SK-N-SH (cell line): ENCODE results near the gene ABCC2.

Source experiments
- EP300 ChIP-seq, 2 experiments: IDR thresholded peaks; 2 replicates each; pipeline versions ENCODE4 v1.4.0 to v1.6.1; 2012; ENCODE audit warnings: borderline replicate concordance in 1 of 2, low read depth in 1 of 2, low read length in 1 of 2
- FOXM1 ChIP-seq: IDR thresholded peaks from 2 replicates; pipeline ENCODE4 v1.4.0; 2012; ENCODE audit warnings: low read depth, mild to moderate bottlenecking
- GABPA ChIP-seq: IDR thresholded peaks from 2 replicates; pipeline ENCODE4 v1.4.0; 2012; ENCODE audit warnings: low read depth, mild to moderate bottlenecking
- MEF2A ChIP-seq: IDR thresholded peaks from 2 replicates; pipeline ENCODE4 v1.4.0; 2012; ENCODE audit warnings: low read depth, borderline replicate concordance
- POLR2AphosphoS5 ChIP-seq: IDR thresholded peaks from 2 replicates; pipeline ENCODE4 v1.6.1; 2012; ENCODE audit warnings: low read depth, low read length
- REST ChIP-seq: IDR thresholded peaks from 2 replicates; pipeline ENCODE4 v1.6.1; 2012; ENCODE audit warnings: mild to moderate bottlenecking, low read depth, low read length, moderate library complexity
- RFX5 ChIP-seq: IDR thresholded peaks from 2 replicates; pipeline ENCODE4 v1.6.1; 2012; ENCODE audit warnings: mild to moderate bottlenecking, improper control_type of control experiment, low read length
- RXRA ChIP-seq: IDR thresholded peaks from 2 replicates; pipeline ENCODE4 v1.4.0; 2012; ENCODE audit warnings: low read depth, mild to moderate bottlenecking, borderline replicate concordance
- SIN3A ChIP-seq: IDR thresholded peaks from 2 replicates; pipeline ENCODE4 v1.6.1; 2012; ENCODE audit warnings: low read depth, mild to moderate bottlenecking, low read length, moderate library complexity, borderline replicate concordance
- TAF1 ChIP-seq: IDR thresholded peaks from 2 replicates; pipeline ENCODE4 v1.6.1; 2012; ENCODE audit warnings: low read depth, mild to moderate bottlenecking, low read length, moderate library complexity, borderline replicate concordance
- TCF12 ChIP-seq: IDR thresholded peaks from 2 replicates; pipeline ENCODE4 v1.4.0; 2012
- YY1 ChIP-seq: IDR thresholded peaks from 2 replicates; pipeline ENCODE4 v1.4.0; 2012; ENCODE audit warnings: low read depth, mild to moderate bottlenecking
- TF ChIP-seq, protein P1 (sequence below): fragments of 200-600 bp; sonication (generic); IDR thresholded peaks from 2 replicates; pipeline ENCODE4 v1.6.1; 2017; ENCODE audit warnings: antibody characterized with exemption, mild to moderate bottlenecking, moderate library complexity
- TF ChIP-seq, protein P2 (sequence below): IDR thresholded peaks from 2 replicates; pipeline ENCODE4; 2012

- TF ChIP-seq FOXM1, result no peak
- no peak for TF ChIP-seq GABPA
- TF ChIP-seq, protein P1, sequence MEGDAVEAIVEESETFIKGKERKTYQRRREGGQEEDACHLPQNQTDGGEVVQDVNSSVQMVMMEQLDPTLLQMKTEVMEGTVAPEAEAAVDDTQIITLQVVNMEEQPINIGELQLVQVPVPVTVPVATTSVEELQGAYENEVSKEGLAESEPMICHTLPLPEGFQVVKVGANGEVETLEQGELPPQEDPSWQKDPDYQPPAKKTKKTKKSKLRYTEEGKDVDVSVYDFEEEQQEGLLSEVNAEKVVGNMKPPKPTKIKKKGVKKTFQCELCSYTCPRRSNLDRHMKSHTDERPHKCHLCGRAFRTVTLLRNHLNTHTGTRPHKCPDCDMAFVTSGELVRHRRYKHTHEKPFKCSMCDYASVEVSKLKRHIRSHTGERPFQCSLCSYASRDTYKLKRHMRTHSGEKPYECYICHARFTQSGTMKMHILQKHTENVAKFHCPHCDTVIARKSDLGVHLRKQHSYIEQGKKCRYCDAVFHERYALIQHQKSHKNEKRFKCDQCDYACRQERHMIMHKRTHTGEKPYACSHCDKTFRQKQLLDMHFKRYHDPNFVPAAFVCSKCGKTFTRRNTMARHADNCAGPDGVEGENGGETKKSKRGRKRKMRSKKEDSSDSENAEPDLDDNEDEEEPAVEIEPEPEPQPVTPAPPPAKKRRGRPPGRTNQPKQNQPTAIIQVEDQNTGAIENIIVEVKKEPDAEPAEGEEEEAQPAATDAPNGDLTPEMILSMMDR, result no peak
- TF ChIP-seq, protein P2, sequence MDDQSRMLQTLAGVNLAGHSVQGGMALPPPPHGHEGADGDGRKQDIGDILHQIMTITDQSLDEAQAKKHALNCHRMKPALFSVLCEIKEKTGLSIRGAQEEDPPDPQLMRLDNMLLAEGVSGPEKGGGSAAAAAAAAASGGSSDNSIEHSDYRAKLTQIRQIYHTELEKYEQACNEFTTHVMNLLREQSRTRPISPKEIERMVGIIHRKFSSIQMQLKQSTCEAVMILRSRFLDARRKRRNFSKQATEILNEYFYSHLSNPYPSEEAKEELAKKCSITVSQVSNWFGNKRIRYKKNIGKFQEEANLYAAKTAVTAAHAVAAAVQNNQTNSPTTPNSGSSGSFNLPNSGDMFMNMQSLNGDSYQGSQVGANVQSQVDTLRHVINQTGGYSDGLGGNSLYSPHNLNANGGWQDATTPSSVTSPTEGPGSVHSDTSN, result no peak
- TF ChIP-seq POLR2AphosphoS5, result no peak
- no peak for TF ChIP-seq RXRA
- TF ChIP-seq RFX5, result no peak
- no peak for TF ChIP-seq EP300 (IDR thresholded peaks at IDR 0.05; ENCODE audit: borderline replicate concordance in 1 of 2, low read depth in 1 of 2, low read length in 1 of 2)
- TF ChIP-seq YY1, result no peak
- no peak for TF ChIP-seq REST
- TF ChIP-seq TAF1, result no peak
- no peak for TF ChIP-seq MEF2A
- no peak for TF ChIP-seq TCF12
- TF ChIP-seq SIN3A, result no peak
Measured at GRCh38 chr10:99760321-99760720, 22.1 kb upstream of the ABCC2 start.
